Breast epithelium (tissue), 4 donors: ENCODE results near the gene PSMA3. TPM values are rescaled to one million over a fixed set of nuclear protein-coding genes. Genes with fewer than 3 reads are reported as not detected.

Source experiments
- DNase-seq, 2 donors: peaks; one replicate each; pipeline ENCODE4 v3.0.0-alpha.2; 2019; ENCODE audit warnings: low spot score in 2 of 2
- H3K27ac ChIP-seq, 2 donors: fragments of 200-600 bp; sonication (generic) in 1 of 2; one replicate each; pipeline ENCODE4 v1.5.1; 2016 to 2019; ENCODE audit warnings: mild to moderate bottlenecking in 1 of 2
- H3K27me3 ChIP-seq, 2 donors: fragments of 200-600 bp; sonication (generic) in 1 of 2; one replicate each; pipeline versions ENCODE4 v1.5.1 to v1.6.0; 2017 to 2019; ENCODE audit warnings: control low read depth in 1 of 2, mild to moderate bottlenecking in 1 of 2
- H3K36me3 ChIP-seq: fragments of 200-600 bp; one replicate; pipeline ENCODE4 v1.5.1; 2019
- H3K4me1 ChIP-seq, 2 donors: fragments of 200-600 bp; sonication (generic); one replicate each; pipeline ENCODE4 v1.5.1; 2016 to 2019; ENCODE audit warnings: control low read depth in 1 of 2
- H3K4me3 ChIP-seq, 3 donors: fragments of 200-600 bp; sonication (generic); 1 replicate in 2 of 3; 2 replicates in 1 of 3; pipeline ENCODE4 v1.5.1; 2016 to 2019; ENCODE audit warnings: mild to moderate bottlenecking in 3 of 3, moderate library complexity in 2 of 3
- H3K9me3 ChIP-seq, 2 donors: fragments of 200-600 bp; sonication (generic) in 1 of 2; one replicate each; pipeline ENCODE4 v1.5.1; 2016 to 2019; ENCODE audit warnings: control low read depth in 1 of 2
- CTCF ChIP-seq, 3 donors: fragments of 450-650 bp; IDR thresholded peaks; one replicate each; pipeline ENCODE4 v1.5.1; 2016 to 2017; ENCODE audit warnings: antibody characterized with exemption in 3 of 3, mild to moderate bottlenecking in 3 of 3, moderate library complexity in 3 of 3
- POLR2A ChIP-seq: fragments of 450-650 bp; IDR thresholded peaks from one replicate; pipeline ENCODE4 v1.6.1; 2016; ENCODE audit warnings: antibody characterized with exemption, mild to moderate bottlenecking, moderate library complexity
- POLR2AphosphoS5 ChIP-seq, 3 donors: sonication (generic); formaldehyde crosslinking; IDR thresholded peaks; one replicate each; pipeline ENCODE4 v1.6.1; 2017; ENCODE audit warnings: antibody characterized with exemption in 3 of 3
- intact Hi-C: fragments of 100-400 bp; cut with DNase I; formaldehyde crosslinking; loops from one replicate; pipeline ENCODE4 v1.15.1; 2023; ENCODE audit warnings: low total_unique reads
- total RNA-seq, 3 donors: library from RNA; depleted of rRNA; stranded (reverse); fragments of >200 nt; gene quantifications; one replicate each; pipeline ENCODE4 v1.1.0, GENCODE V29; 2016

The PSMA3 gene
- total RNA-seq, 3 donors from 2014 or later = 76.2 to 113 (median 88.1) TPM

GRCh38 chr14:58298477-58299400, 54.1 kb downstream of the PSMA3 start, which contains the start of gene ARID4A:
Gene ARID4A (plus strand): TSS chr14:58298555. CDS start chr14:58299855, 1,300 bp downstream.
- H3K4me3 ChIP-seq = peak within 1 kb of the TSS; percentile 98 to 99 (median 98)
- peak within 1 kb of the TSS; percentile 98 for H3K27ac ChIP-seq
- DNase-seq = peak; percentile 42 to 83
- TF ChIP-seq POLR2AphosphoS5 (IDR thresholded peaks at IDR 0.05) (peak; percentile 49 to 87 (median 65)), CTCF (IDR thresholded peaks at IDR 0.05) (no peak), POLR2A (peak; percentile 90)
- no peaks in the 10 kb centered on the region for H3K27me3 ChIP-seq
- H3K9me3 ChIP-seq = no peaks in the 10 kb centered on the region
- intact Hi-C loops = no loop called here
- no peaks in the 10 kb centered on the region for H3K36me3 ChIP-seq
- peaks cover 0 to 19% of the 10 kb centered on the region in 2 donors for H3K4me1 ChIP-seq

- TF ChIP-seq POLR2AphosphoS5 (IDR thresholded peaks at IDR 0.05) = peak in 1 of 3 donors; percentile 23
- TF ChIP-seq CTCF (IDR thresholded peaks at IDR 0.05) = no peak
- intact Hi-C loops = no loop called here
- Histone ChIP-seq H3K36me3 (no peaks in the 10 kb centered on the region), H3K27ac (peak overlapping the region; percentile 98), H3K9me3 (no peaks in the 10 kb centered on the region), H3K4me3 (peak overlapping the region; percentile 98 to 99 (median 98)), H3K4me1 (peaks cover 0 to 19% of the 10 kb centered on the region in 2 donors), H3K27me3 (no peaks in the 10 kb centered on the region)
- no peak for DNase-seq
Observed at GRCh38 chr14:58299401-58300330, 55.0 kb downstream of the PSMA3 start.

- Histone ChIP-seq H3K4me3 (no peak overlapping the region), H3K9me3 (no peaks in the 10 kb centered on the region), H3K4me1 (peaks cover 0 to 10% of the 10 kb centered on the region in 2 donors), H3K27me3 (no peaks in the 10 kb centered on the region), H3K27ac (no peak overlapping the region), H3K36me3 (no peaks in the 10 kb centered on the region)
- intact Hi-C loops = no loop called here
- no peak for DNase-seq
- TF ChIP-seq POLR2AphosphoS5 (IDR thresholded peaks at IDR 0.05) = no peak
- no peak for TF ChIP-seq POLR2A
- no peak for TF ChIP-seq CTCF (IDR thresholded peaks at IDR 0.05)
Observed at GRCh38 chr14:58301416-58301815, 56.8 kb downstream of the PSMA3 start.

- Histone ChIP-seq H3K27me3 (no peaks in the 10 kb centered on the region), H3K4me3 (no peak overlapping the region), H3K27ac (no peak overlapping the region), H3K4me1 (peaks cover 0 to 2% of the 10 kb centered on the region in 2 donors), H3K9me3 (no peaks in the 10 kb centered on the region), H3K36me3 (no peaks in the 10 kb centered on the region)
- TF ChIP-seq POLR2A (no peak), POLR2AphosphoS5 (IDR thresholded peaks at IDR 0.05) (no peak), CTCF (IDR thresholded peaks at IDR 0.05) (no peak)
- intact Hi-C loops = no loop called here
- DNase-seq = no peak
Observed at GRCh38 chr14:58305730-58306129, 61.1 kb downstream of the PSMA3 start.
